ENCODE data around the gene LYSMD3.

Gene LYSMD3

GRCh38 chr5:90479611-90480385 is 49.6 kb downstream of the LYSMD3 start:
- DNase-seq, result no peak

- no peak for DNase-seq
These were observed 51.7 kb downstream of the LYSMD3 start for GRCh38 chr5:90477621-90478215.

- DNase-seq, result no peak
These were observed 52.3 kb downstream of the LYSMD3 start for GRCh38 chr5:90477073-90477472.

- DNase-seq, result no peak
These were observed 53.0 kb downstream of the LYSMD3 start for GRCh38 chr5:90476391-90476790.

DNA sequence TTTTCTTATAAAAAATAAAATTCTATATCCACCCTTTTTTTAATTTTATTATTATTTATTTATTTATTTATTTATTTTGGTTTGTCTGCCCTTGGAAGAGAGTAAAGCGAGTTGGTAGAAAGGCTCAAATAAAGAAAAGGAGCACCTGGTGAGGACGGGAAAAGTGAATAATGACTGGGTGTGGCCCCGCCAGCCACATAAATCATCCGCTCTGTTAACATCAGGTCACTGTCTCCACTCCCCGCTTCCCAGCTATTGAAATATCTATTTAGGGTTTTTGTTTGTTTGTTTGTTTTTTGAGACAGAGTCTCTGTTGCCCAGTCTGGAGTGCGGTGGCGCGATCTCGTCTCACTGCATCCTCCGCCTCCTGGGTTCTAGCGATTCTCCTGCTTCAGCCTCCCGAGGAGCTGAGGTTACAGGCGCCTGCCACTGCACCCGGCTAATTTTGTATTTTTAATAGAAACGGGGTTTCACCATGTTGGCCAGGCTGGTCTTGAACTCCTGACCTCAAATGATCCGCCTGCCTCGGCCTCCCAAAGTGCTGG is 53.9 kb downstream of the LYSMD3 start:
- DNase-seq, result no peak

- peak; percentile 90 for DNase-seq
These were observed 54.9 kb downstream of the LYSMD3 start, which contains the start of the genes MBLAC2 and POLR3G for GRCh38 chr5:90474235-90475107. TSS of gene MBLAC2 (minus strand) at chr5:90474771. CDS start at chr5:90474292, 479 bp downstream. TSS of gene POLR3G (plus strand) at chr5:90474864. CDS start at chr5:90485568, 10,704 bp downstream.

- peak; percentile 10 for DNase-seq
These were observed 55.8 kb downstream of the LYSMD3 start for GRCh38 chr5:90473396-90474234.

GRCh38 chr5:90472783-90473395 is 56.5 kb downstream of the LYSMD3 start:
- DNase-seq, result no peak

Measured in central memory CD4-positive, alpha-beta T cell (primary cell).